Immature natural killer cell (primary cell): ENCODE results near the gene CANX. TPM values are rescaled to one million over a fixed set of nuclear protein-coding genes. Genes with fewer than 3 reads are reported as not detected.
"Not testable (repeated sequence)": the region's sequence is repeated elsewhere in the genome, so short reads cannot be mapped to it uniquely, and the experiment has no call there.

Experiments used
- DNase-seq, 3 donors: peaks; one replicate each; pipeline ENCODE4 v3.0.0; 2022; ENCODE audit warnings: mixed read lengths in 1 of 3
- H3K27ac Mint-ChIP-seq, 6 donors: one replicate each; pipeline ENCODE4 v1.8.0; 2020; ENCODE audit warnings: mixed read lengths in 6 of 6, mild to moderate bottlenecking in 5 of 6, inconsistent platforms in 4 of 6, moderate library complexity in 3 of 6
- H3K27me3 Mint-ChIP-seq, 3 donors: one replicate each; pipeline ENCODE4 v1.8.0; 2020 to 2021; ENCODE audit warnings: low read depth in 3 of 3, mild to moderate bottlenecking in 3 of 3, mixed read lengths in 3 of 3, moderate library complexity in 3 of 3, inconsistent platforms in 1 of 3
- H3K36me3 Mint-ChIP-seq, 3 donors: one replicate each; pipeline ENCODE4 v1.8.0; 2020; ENCODE audit warnings: mixed read lengths in 3 of 3, inconsistent platforms in 2 of 3, mild to moderate bottlenecking in 2 of 3
- H3K4me1 Mint-ChIP-seq, 2 donors: one replicate each; pipeline ENCODE4 v1.8.0; 2020; ENCODE audit warnings: inconsistent platforms in 2 of 2, mild to moderate bottlenecking in 2 of 2, mixed read lengths in 2 of 2, moderate library complexity in 1 of 2
- H3K4me3 Mint-ChIP-seq, 5 donors: one replicate each; pipeline ENCODE4 v1.8.0; 2020; ENCODE audit warnings: mild to moderate bottlenecking in 5 of 5, mixed read lengths in 5 of 5, inconsistent platforms in 3 of 5, moderate library complexity in 3 of 5
- H3K9me3 Mint-ChIP-seq, 6 donors: one replicate each; pipeline ENCODE4 v1.8.0; 2020; ENCODE audit warnings: mild to moderate bottlenecking in 6 of 6, mixed read lengths in 6 of 6, inconsistent platforms in 4 of 6, moderate library complexity in 3 of 6
- polyA plus RNA-seq, 3 donors: library from polyadenylated mRNA; unstranded; fragments of 300-500 nt; fragmentation: Illumina TruSeq; gene quantifications; one replicate each; pipeline ENCODE4 v1.2.3, GENCODE V29; 2021

CANX gene
- 100 to 1,000 TPM; 240 to 326 (median 325) TPM for polyA plus RNA-seq

- Mint-ChIP-seq H3K27ac (peak within 1 kb of the TSS; percentile 97 to 99 (median 98)), H3K4me1 (peaks cover 54 to 65% of the 10 kb centered on the region in 2 donors), H3K27me3 (peaks cover 2 to 23% (median 15%) of the 10 kb centered on the region in 3 donors), H3K9me3 (no peaks in the 10 kb centered on the region), H3K4me3 (peak within 1 kb of the TSS; percentile 88 to 97 (median 97)), H3K36me3 (peaks cover 0 to 7% (median 2%) of the 10 kb centered on the region in 3 donors)
- DNase-seq: no peak
Measured at GRCh38 chr5:179698935-179699615, at the start of gene CANX. Gene CANX, plus strand, starts transcription at chr5:179698967. Its CDS starts 6,715 bp downstream, at chr5:179705682.

- not testable (repeated sequence) for H3K4me3 Mint-ChIP-seq, H3K4me1 Mint-ChIP-seq, H3K27ac Mint-ChIP-seq, H3K9me3 Mint-ChIP-seq, H3K36me3 Mint-ChIP-seq, DNase-seq, H3K27me3 Mint-ChIP-seq
Measured at GRCh38 chr5:179649166-179649703, 49.5 kb upstream of the CANX start.

GRCh38 chr5:179650245-179650644 lies 48.5 kb upstream of the CANX start:
- not testable (repeated sequence) for H3K27me3 Mint-ChIP-seq, H3K4me1 Mint-ChIP-seq, H3K9me3 Mint-ChIP-seq, DNase-seq, H3K36me3 Mint-ChIP-seq, H3K27ac Mint-ChIP-seq, H3K4me3 Mint-ChIP-seq

- DNase-seq, H3K27me3 Mint-ChIP-seq, H3K4me3 Mint-ChIP-seq, H3K4me1 Mint-ChIP-seq, H3K9me3 Mint-ChIP-seq, H3K27ac Mint-ChIP-seq, H3K36me3 Mint-ChIP-seq: not testable (repeated sequence)
Measured at GRCh38 chr5:179653135-179653534, 45.6 kb upstream of the CANX start.

DNA sequence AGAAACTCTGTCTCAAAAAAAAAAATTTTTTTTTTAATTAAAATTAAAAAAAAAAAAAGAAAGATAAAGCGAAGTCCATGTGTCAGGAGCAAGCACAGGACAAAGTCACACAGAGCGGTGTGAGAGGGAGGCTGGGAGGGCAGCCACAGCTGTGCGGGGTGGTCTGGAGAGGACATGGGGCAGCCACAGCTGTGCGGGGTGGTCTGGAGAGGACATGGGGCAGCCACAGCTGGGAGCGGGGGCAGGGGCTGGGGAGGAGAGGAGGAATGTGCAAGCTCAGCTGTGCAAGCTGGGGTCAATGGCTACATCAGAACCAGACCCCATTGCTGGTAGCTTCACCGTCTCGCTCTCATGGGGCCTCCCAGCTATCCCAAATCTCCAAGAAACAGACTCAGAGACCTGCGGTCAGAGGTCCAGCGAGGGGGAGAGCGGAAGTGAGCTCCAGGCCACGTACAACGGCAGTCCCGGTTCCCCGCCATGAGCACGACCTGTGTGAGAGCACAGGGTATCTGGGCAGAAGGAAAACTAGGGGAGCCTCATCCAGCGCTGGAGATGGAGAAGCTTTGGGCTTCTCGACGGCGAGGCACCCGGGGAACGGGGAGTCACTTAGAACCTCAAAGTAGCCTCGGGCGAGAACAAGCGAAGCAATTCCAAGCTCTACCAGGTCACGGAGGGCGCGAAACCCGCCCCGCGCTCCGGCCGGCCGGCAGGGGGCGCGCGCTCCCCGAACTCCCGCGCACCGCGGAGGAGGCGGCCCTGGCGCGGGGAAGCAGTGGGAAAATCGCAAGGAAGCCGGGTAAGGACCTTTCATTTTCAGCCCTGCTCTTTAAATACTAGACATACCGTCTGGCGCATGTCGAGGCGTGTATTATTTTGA lies 41.2 kb upstream of the CANX start:
- peak; percentile 33 to 42 (median 41) for DNase-seq
- H3K4me3 Mint-ChIP-seq: peak overlapping the region in 3 of 5 donors; percentile 77 to 81 (median 80)
- H3K27ac Mint-ChIP-seq, H3K27me3 Mint-ChIP-seq, H3K9me3 Mint-ChIP-seq, H3K36me3 Mint-ChIP-seq: not testable (repeated sequence)
- peaks cover 10 to 13% of the 10 kb centered on the region in 2 donors for H3K4me1 Mint-ChIP-seq

DNA sequence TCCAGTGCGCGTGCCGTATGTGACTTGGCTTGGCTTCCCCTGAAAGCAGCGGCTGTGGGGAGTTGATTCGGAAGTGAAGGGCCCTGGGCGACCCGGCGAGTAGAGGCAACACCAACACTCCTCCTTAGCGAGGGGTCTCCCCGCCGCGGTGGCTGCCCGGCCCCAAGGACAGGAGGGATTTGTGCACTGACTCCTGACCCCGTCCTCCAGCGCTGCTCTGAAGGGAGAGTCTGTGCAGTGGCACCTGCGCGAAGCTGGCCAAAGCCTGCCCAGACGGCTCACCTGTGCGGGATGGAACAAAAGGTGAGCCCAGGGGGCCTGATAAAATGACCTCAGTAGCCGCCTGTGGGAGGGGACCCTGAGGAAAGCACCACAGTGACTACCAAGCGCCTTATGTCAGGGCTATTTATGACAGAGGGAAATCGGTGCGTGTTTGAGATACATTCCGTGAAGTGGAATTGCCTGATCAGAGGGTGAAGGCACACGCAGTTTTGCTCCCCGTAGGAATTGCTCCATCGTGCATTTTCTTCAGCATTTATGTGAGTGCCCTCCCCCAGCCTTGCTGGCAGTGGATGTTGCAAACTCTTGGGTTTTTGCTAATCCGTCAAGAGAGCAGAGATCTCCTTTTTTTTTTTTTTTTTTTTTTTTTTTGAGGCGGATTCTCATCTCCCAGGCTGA lies 40.4 kb upstream of the CANX start:
- Mint-ChIP-seq H3K27ac (peak overlapping the region in 2 of 6 donors; percentile 7 to 73), H3K4me3 (peak overlapping the region; percentile 77 to 81 (median 79)), H3K4me1 (peaks cover 10 to 13% of the 10 kb centered on the region in 2 donors)
- not testable (repeated sequence) for H3K9me3 Mint-ChIP-seq, H3K36me3 Mint-ChIP-seq, H3K27me3 Mint-ChIP-seq
- peak in 1 of 3 donors; percentile 11 for DNase-seq

DNA sequence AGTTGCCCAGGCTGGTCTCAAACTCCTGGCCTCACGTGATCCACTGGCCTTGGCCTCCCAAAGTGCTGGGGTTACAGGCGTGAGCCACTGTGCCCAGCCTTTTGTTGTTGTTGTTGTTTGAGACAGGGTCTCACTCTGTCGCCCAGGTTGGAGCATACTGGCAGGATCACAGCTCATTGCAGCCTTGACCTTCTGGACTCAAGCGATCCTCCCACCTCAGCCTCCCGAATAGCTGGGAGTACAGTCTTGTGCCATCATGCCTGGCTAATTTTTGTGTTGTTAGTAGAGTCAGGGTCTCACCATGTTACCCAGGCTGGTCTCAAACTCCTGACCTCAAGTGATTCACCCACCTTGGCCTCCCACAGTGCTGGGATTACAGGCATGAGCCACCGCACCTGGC lies 37.1 kb upstream of the CANX start:
- not testable (repeated sequence) for DNase-seq, H3K9me3 Mint-ChIP-seq, H3K27me3 Mint-ChIP-seq, H3K4me3 Mint-ChIP-seq, H3K36me3 Mint-ChIP-seq, H3K27ac Mint-ChIP-seq
- H3K4me1 Mint-ChIP-seq: peaks cover 10 to 13% of the 10 kb centered on the region in 2 donors

- H3K27me3 Mint-ChIP-seq: peaks cover 0 to 4% (median 2%) of the 10 kb centered on the region in 3 donors
- H3K27ac Mint-ChIP-seq: no peak overlapping the region
- H3K4me1 Mint-ChIP-seq: no peaks in the 10 kb centered on the region
- no peaks in the 10 kb centered on the region for H3K9me3 Mint-ChIP-seq
- peak; percentile 22 to 50 (median 25) for DNase-seq
- no peak overlapping the region for H3K4me3 Mint-ChIP-seq
- no peaks in the 10 kb centered on the region for H3K36me3 Mint-ChIP-seq
Measured at GRCh38 chr5:179668391-179668790, 30.4 kb upstream of the CANX start.

DNA sequence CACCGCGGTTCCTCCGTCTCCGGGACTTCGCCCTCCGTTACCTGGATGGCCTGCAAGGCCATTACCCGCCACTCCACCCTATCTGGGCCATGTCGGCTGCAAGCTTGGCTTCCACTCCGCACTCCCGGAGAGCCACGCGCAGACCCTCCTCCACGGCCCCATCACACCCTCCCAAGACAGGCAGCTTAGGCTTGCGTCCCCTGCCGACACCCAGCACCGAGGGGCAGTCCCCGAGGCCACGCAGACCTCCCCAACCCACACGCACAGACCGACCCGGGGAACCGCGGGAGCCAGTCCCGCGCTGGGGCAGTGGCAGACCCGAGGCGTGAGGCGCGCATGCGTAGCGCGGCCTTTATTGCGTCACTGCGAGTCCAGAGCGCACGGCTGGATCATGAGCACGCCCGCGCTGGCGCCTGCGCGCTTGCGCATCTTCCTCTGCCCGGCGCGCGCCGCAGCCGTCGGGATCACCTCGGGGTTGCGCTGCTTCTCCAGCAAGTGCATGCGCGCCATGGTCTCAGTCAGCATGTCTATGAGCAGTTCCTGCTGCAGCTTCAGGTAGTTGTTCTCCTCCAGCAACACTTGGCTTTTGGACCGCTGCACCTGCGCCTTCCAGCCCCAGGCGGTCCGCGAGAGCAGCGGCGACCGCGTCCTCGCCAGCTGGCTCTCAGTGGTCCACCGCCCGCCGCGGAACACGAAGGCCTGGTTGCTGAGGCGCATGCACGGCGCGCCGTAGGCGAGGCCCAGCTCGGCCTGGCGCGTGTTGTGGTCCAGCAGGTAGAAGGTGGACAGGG lies 20.3 kb upstream of the CANX start:
- Mint-ChIP-seq H3K9me3 (no peaks in the 10 kb centered on the region), H3K27ac (peak overlapping the region; percentile 90 to 97 (median 96)), H3K4me3 (peak overlapping the region; percentile 95 to 97 (median 95)), H3K27me3 (peaks cover 6 to 11% (median 8%) of the 10 kb centered on the region in 3 donors), H3K4me1 (peaks cover 30 to 37% of the 10 kb centered on the region in 2 donors), H3K36me3 (peaks cover 0 to 4% (median 0%) of the 10 kb centered on the region in 3 donors)
- peak; percentile 94 to 95 (median 95) for DNase-seq

GRCh38 chr5:179679014-179679674 lies 19.6 kb upstream of the CANX start:
- Mint-ChIP-seq H3K4me1 (peaks cover 30 to 37% of the 10 kb centered on the region in 2 donors), H3K9me3 (no peaks in the 10 kb centered on the region), H3K36me3 (peaks cover 0 to 4% (median 0%) of the 10 kb centered on the region in 3 donors), H3K4me3 (peak overlapping the region; percentile 95 to 97 (median 95)), H3K27ac (peak overlapping the region; percentile 90 to 97 (median 96)), H3K27me3 (peaks cover 6 to 11% (median 8%) of the 10 kb centered on the region in 3 donors)
- DNase-seq: peak; percentile 75 to 77 (median 77)

- peaks cover 6 to 11% (median 8%) of the 10 kb centered on the region in 3 donors for H3K27me3 Mint-ChIP-seq
- H3K27ac Mint-ChIP-seq: peak overlapping the region; percentile 69 to 85 (median 78)
- no peaks in the 10 kb centered on the region for H3K9me3 Mint-ChIP-seq
- H3K4me1 Mint-ChIP-seq: peaks cover 30 to 37% of the 10 kb centered on the region in 2 donors
- H3K36me3 Mint-ChIP-seq: peaks cover 0 to 4% (median 0%) of the 10 kb centered on the region in 3 donors
- DNase-seq: no peak
- H3K4me3 Mint-ChIP-seq: peak overlapping the region; percentile 53 to 75 (median 67)
Measured at GRCh38 chr5:179680014-179680779, 18.6 kb upstream of the CANX start.
